VCaP (cell line): ENCODE results near the gene RBMS3.

Source experiments
- H3K27ac ChIP-seq: fragments of 450-650 bp; 2 replicates; pipeline ENCODE4 v1.5.1; 2017
- TF ChIP-seq, protein P1 (sequence below): fragments of 450-650 bp; conservative IDR thresholded peaks from 2 replicates; pipeline ENCODE4 v1.5.1; 2017; ENCODE audit warnings: mild to moderate bottlenecking, moderate library complexity

Gene RBMS3

DNA sequence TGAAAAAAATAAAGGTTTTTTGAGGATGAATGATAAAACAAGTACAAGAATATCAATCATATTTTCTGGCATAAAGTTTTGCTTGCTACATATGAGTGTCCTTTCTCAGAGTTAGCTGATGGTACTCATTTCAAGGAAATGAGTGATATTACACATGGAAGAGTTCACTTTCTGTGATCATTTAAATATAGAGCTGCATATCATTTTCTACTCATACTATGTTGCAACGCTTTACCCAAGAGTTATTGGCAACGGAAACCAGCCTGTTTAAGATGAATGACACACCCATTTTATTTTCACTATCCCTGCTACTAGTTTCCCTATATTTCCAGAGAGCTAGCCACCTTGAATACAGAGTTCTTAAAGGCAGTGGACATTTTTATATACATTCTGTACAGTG lies 35.4 kb upstream of the RBMS3 start:
- no peak overlapping the region for H3K27ac ChIP-seq
- TF ChIP-seq, protein P1, sequence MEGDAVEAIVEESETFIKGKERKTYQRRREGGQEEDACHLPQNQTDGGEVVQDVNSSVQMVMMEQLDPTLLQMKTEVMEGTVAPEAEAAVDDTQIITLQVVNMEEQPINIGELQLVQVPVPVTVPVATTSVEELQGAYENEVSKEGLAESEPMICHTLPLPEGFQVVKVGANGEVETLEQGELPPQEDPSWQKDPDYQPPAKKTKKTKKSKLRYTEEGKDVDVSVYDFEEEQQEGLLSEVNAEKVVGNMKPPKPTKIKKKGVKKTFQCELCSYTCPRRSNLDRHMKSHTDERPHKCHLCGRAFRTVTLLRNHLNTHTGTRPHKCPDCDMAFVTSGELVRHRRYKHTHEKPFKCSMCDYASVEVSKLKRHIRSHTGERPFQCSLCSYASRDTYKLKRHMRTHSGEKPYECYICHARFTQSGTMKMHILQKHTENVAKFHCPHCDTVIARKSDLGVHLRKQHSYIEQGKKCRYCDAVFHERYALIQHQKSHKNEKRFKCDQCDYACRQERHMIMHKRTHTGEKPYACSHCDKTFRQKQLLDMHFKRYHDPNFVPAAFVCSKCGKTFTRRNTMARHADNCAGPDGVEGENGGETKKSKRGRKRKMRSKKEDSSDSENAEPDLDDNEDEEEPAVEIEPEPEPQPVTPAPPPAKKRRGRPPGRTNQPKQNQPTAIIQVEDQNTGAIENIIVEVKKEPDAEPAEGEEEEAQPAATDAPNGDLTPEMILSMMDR, result no peak

DNA sequence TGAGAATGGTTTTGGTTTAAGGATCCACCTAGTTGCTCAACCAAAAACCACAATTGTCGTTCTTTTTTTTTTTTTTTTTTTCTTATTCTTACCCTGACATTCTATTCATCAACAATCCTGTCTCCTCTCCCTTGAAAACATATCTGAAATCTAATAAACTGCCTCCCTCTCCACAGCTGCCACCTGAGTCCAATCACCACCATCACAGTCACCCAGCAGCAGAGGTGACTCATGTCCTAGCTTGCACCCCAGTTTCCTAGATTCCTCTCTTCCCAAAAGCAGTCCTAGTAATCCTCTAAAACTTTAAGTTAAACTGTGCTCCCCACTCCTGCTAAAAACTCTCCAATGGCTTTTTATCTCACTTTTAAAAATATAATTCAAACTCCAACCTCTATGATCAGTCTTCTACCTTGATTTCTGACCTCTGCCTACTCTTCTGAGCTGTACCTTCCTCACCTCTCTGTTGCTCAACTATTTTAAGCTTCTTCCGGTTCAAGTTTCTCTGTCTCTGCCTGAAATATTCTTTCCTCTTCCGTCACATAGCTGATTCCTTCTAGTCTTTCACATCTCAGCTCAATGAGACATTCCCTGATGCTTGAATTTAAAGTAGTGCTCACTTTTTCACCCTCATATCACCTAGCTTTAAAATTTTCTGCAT lies 33.7 kb upstream of the RBMS3 start:
- no peak overlapping the region for H3K27ac ChIP-seq
- TF ChIP-seq, protein P1, result no peak

DNA sequence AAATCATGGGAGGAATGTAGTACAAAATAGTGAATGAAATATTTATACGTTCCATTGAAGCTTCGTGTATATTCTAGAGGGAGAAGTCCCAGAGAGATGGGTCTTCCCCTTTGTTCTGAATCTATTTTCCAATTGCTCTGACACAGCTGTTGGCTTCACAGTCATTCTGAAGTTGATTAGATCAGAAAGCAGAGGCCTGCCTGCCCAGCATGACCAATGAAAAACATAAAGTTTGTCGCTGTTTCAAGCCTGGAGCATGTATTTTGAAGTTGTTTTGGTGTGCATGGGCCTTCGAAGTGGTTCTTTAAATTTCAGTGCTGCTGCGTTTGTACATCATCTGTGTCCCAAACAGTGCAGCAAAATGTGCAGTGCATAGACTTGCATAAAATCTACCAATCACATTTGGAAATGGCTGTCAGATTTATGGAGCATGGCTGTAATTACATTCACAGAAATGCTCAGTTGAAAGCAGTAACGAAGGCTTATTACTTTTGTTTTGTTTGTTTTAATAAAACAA lies 31.0 kb upstream of the RBMS3 start:
- TF ChIP-seq, protein P1, result no peak
- H3K27ac ChIP-seq, result no peak overlapping the region

DNA sequence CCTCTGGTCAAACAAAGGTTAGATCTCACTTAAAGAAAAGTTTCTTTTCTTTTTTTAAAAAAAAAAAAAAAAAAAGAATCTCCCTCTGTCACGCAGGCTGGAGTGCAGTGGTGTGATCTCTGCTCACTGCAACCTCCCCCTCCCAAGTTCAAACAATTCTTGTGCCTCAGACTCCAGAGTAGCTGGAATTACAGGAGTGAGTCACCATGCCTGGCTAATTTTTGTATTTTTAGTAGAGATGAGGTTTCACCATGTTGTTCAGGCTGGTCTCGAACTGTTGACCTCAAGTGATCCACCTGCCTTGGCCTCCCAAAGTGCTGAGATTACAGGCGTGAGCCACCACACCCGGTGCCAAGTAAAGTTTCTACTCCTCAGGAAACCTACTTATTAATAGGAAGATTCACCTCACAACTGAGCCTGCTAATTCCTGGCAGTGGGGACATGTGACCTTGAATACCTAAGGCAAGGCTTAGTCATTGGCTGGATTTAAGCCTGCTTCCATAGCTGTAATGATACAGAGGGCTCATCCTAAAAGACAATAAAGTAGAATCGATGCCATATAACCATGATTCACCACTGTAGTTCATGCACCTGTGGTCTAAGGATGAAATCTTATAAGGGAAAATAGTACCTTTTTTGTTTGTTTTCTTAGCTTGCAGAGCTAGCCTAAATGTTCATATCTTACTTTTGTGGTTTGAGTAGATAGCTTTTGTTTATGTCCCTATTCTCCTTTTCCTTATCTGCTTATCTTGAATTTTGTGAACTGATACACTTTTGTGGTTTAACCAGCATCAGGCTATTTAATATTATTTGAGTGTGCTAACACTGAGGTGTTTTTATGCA lies 24.8 kb upstream of the RBMS3 start:
- TF ChIP-seq, protein P1, result no peak
- no peak overlapping the region for H3K27ac ChIP-seq

- TF ChIP-seq, protein P1, result no peak
- H3K27ac ChIP-seq, result no peak overlapping the region
These were observed 22.7 kb upstream of the RBMS3 start for GRCh38 chr3:29258161-29258560.

- H3K27ac ChIP-seq, result no peak overlapping the region
- TF ChIP-seq, protein P1, result no peak
These were observed 19.8 kb upstream of the RBMS3 start for GRCh38 chr3:29261119-29261518.

- TF ChIP-seq, protein P1, result no peak
- no peak overlapping the region for H3K27ac ChIP-seq
These were observed 17.4 kb upstream of the RBMS3 start for GRCh38 chr3:29263476-29263875.
